GM12878 (cell line): ENCODE data around the gene PANX2. TPM values are rescaled to one million over a fixed set of nuclear protein-coding genes. Genes with fewer than 3 reads are reported as not detected.

Source experiments
- BACH1 ChIP-seq: fragments of 450-650 bp; IDR thresholded peaks from 2 replicates; pipeline ENCODE4 v1.6.1; 2017; ENCODE audit warnings: mild to moderate bottlenecking, borderline replicate concordance
- BCL11A ChIP-seq: IDR thresholded peaks from 2 replicates; pipeline ENCODE4 v1.6.1; 2011; ENCODE audit warnings: low read depth, low read length
- BHLHE40 ChIP-seq, 2 experiments: fragments of 450-650 bp in 1 of 2; IDR thresholded peaks; 2 replicates each; pipeline ENCODE4 v1.6.1; 2011 to 2017; ENCODE audit warnings: low read depth in 2 of 2, borderline replicate concordance in 1 of 2, improper control_type of control experiment in 1 of 2, low read length in 1 of 2, mild to moderate bottlenecking in 1 of 2
- CBX5 ChIP-seq: sonication (generic); IDR thresholded peaks from 2 replicates; pipeline ENCODE4 v1.6.1; 2016; ENCODE audit warnings: low read depth, moderate library complexity, mild to moderate bottlenecking, inconsistent platforms
- CHD1 ChIP-seq: IDR thresholded peaks from 2 replicates; pipeline ENCODE4 v1.6.1; 2012; ENCODE audit warnings: low read depth, low read length, improper control_type of control experiment
- CREM ChIP-seq: IDR thresholded peaks from 2 replicates; pipeline ENCODE4 v1.6.1; 2014; ENCODE audit warnings: antibody characterized with exemption, low read depth
- E2F4 ChIP-seq: IDR thresholded peaks from 2 replicates; pipeline ENCODE4 v1.6.1; 2012; ENCODE audit warnings: low read depth, low read length, improper control_type of control experiment
- EED ChIP-seq: sonication (generic); IDR thresholded peaks from 2 replicates; pipeline ENCODE4 v1.6.1; 2016; ENCODE audit warnings: antibody characterized with exemption, low read depth
- ELK1 ChIP-seq: IDR thresholded peaks from 2 replicates; pipeline ENCODE4 v1.6.1; 2012; ENCODE audit warnings: low read depth, low read length, improper control_type of control experiment
- IRF3 ChIP-seq: fragments of 450-650 bp; IDR thresholded peaks from 2 replicates; pipeline ENCODE4 v1.6.1; 2014; ENCODE audit warnings: mild to moderate bottlenecking
- MEF2B ChIP-seq: fragments of 450-650 bp; IDR thresholded peaks from 2 replicates; pipeline ENCODE4 v1.6.1; 2018; ENCODE audit warnings: mild to moderate bottlenecking, moderate library complexity; ENCODE audit not compliant: partially characterized antibody, poor library complexity, severe bottlenecking
- MTA3 ChIP-seq: IDR thresholded peaks from 2 replicates; pipeline ENCODE4 v1.6.1; 2012; ENCODE audit warnings: low read length, inconsistent platforms, borderline replicate concordance
- POU2F2 ChIP-seq: IDR thresholded peaks from 3 replicates; pipeline ENCODE4 v1.6.1; 2011; ENCODE audit warnings: low read depth, mild to moderate bottlenecking, low read length, borderline replicate concordance
- RCOR1 ChIP-seq: conservative IDR thresholded peaks from 2 replicates; pipeline ENCODE4 v1.6.1; 2012; ENCODE audit warnings: low read depth, low read length, improper control_type of control experiment
- RELB ChIP-seq: fragments of 450-650 bp; IDR thresholded peaks from 2 replicates; pipeline ENCODE4 v1.6.1; 2017; ENCODE audit warnings: low read depth, mild to moderate bottlenecking, moderate library complexity
- SREBF2 ChIP-seq: IDR thresholded peaks from 2 replicates; pipeline ENCODE4 v1.6.1; 2012; ENCODE audit warnings: mild to moderate bottlenecking, low read length
- STAT3 ChIP-seq: IDR thresholded peaks from 2 replicates; pipeline ENCODE4 v1.6.1; 2011; ENCODE audit warnings: low read depth, low read length, improper control_type of control experiment
- ZBED1 ChIP-seq: IDR thresholded peaks from 2 replicates; pipeline ENCODE4 v1.6.1; 2016; ENCODE audit warnings: borderline replicate concordance
- ZNF217 ChIP-seq: fragments of 450-650 bp; IDR thresholded peaks from 2 replicates; pipeline ENCODE4 v1.6.1; 2017; ENCODE audit warnings: antibody characterized with exemption, mild to moderate bottlenecking
- polyA plus RNA-seq, 11 experiments: library from polyadenylated mRNA; depleted of rRNA in 4 of 11; unstranded in 6 of 11; stranded (reverse) in 5 of 11; fragments of >200 nt; fragmentation: Nextera tagmentation in 4 of 11; fragmentation: Illumina TruSeq in 1 of 11; extraction: Ambion mirVana in 4 of 11; extraction: Trizol in 1 of 11; gene quantifications; 1 replicate in 1 of 11; 2 replicates in 10 of 11; pipeline versions ENCODE4 v1.2.1 to v1.2.3, GENCODE V29; 2011 to 2016; ENCODE audit warnings: inconsistent platforms in 2 of 11, missing spikeins in 2 of 11, low read depth in 1 of 11
- total RNA-seq, 4 experiments: library from RNA; depleted of rRNA in 3 of 4; stranded (reverse); fragments of >200 nt in 3 of 4; fragmentation: Illumina TruSeq in 1 of 4; extraction: Trizol in 1 of 4; gene quantifications; 2 replicates each; pipeline versions ENCODE4 v1.2.1 to v1.2.3, GENCODE V29; 2013 to 2021
- TF ChIP-seq, protein P1 (sequence below): fragments of 450-650 bp; IDR thresholded peaks from 2 replicates; pipeline ENCODE4 v1.6.1; 2018; ENCODE audit warnings: mild to moderate bottlenecking, low read depth, moderate library complexity; ENCODE audit not compliant: partially characterized antibody
- TF ChIP-seq, protein P2 (sequence below), 3 experiments: IDR thresholded peaks in 2 of 3; conservative IDR thresholded peaks in 1 of 3; 2 replicates each; pipeline ENCODE4 v1.5.1; 2011; ENCODE audit warnings: low read depth in 3 of 3, low read length in 3 of 3, mild to moderate bottlenecking in 3 of 3, control low read depth in 2 of 3, moderate library complexity in 2 of 3, inconsistent platforms in 1 of 3, mixed read lengths in 1 of 3; ENCODE audit not compliant: control insufficient read depth in 2 of 3, insufficient read depth in 1 of 3; ENCODE audit errors: extremely low read depth in 1 of 3

PANX2 gene
- total and polyA plus RNA-seq, 10 of the 15 experiments (the other 5 are each of a cell fraction or from before 2014, with no cell fraction given), result 0.04 to 0.44 (median 0.17) TPM; not detected in 5

GRCh38 chr22:50199829-50200460, 29.4 kb downstream of the PANX2 start (continued):
- TF ChIP-seq, protein P1, sequence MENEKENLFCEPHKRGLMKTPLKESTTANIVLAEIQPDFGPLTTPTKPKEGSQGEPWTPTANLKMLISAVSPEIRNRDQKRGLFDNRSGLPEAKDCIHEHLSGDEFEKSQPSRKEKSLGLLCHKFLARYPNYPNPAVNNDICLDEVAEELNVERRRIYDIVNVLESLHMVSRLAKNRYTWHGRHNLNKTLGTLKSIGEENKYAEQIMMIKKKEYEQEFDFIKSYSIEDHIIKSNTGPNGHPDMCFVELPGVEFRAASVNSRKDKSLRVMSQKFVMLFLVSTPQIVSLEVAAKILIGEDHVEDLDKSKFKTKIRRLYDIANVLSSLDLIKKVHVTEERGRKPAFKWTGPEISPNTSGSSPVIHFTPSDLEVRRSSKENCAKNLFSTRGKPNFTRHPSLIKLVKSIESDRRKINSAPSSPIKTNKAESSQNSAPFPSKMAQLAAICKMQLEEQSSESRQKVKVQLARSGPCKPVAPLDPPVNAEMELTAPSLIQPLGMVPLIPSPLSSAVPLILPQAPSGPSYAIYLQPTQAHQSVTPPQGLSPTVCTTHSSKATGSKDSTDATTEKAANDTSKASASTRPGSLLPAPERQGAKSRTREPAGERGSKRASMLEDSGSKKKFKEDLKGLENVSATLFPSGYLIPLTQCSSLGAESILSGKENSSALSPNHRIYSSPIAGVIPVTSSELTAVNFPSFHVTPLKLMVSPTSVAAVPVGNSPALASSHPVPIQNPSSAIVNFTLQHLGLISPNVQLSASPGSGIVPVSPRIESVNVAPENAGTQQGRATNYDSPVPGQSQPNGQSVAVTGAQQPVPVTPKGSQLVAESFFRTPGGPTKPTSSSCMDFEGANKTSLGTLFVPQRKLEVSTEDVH, result no peak
- 0 out of 2 replicates have a peak, but pooled peaks have one; percentile 3 for TF ChIP-seq BCL11A
- TF ChIP-seq CBX5, result no peak
- no peak for TF ChIP-seq STAT3
- TF ChIP-seq ELK1, result no peak
- no peak for TF ChIP-seq SREBF2
- TF ChIP-seq BHLHE40 (IDR thresholded peaks at IDR 0.05; ENCODE audit: borderline replicate concordance in 1 of 2, low read depth in 2 of 2, low read length in 1 of 2), result no peak
- TF ChIP-seq POU2F2, result peak; percentile 25; the same call in 1 of the 3 replicates
- TF ChIP-seq EED, result no peak
- TF ChIP-seq CREM, result no peak
- peak; percentile 73; the same call in 1 of the 2 replicates for TF ChIP-seq MTA3
- no peak for TF ChIP-seq MEF2B
- 0 out of 2 replicates have a peak, but pooled peaks have one; percentile 48 for TF ChIP-seq ZBED1
- TF ChIP-seq E2F4, result no peak
- TF ChIP-seq RCOR1, result no peak
- no peak for TF ChIP-seq CHD1
- TF ChIP-seq, protein P2, sequence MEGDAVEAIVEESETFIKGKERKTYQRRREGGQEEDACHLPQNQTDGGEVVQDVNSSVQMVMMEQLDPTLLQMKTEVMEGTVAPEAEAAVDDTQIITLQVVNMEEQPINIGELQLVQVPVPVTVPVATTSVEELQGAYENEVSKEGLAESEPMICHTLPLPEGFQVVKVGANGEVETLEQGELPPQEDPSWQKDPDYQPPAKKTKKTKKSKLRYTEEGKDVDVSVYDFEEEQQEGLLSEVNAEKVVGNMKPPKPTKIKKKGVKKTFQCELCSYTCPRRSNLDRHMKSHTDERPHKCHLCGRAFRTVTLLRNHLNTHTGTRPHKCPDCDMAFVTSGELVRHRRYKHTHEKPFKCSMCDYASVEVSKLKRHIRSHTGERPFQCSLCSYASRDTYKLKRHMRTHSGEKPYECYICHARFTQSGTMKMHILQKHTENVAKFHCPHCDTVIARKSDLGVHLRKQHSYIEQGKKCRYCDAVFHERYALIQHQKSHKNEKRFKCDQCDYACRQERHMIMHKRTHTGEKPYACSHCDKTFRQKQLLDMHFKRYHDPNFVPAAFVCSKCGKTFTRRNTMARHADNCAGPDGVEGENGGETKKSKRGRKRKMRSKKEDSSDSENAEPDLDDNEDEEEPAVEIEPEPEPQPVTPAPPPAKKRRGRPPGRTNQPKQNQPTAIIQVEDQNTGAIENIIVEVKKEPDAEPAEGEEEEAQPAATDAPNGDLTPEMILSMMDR (IDR thresholded peaks at IDR 0.05 in 2 of 3, conservative IDR thresholded peaks at IDR 0.05 in 1 of 3; ENCODE audit: control insufficient read depth in 2 of 3, extremely low read depth in 1 of 3, insufficient read depth in 1 of 3, low read depth in 3 of 3, low read length in 3 of 3), result no peak
- no peak for TF ChIP-seq BACH1
- TF ChIP-seq ZNF217, result no peak
- TF ChIP-seq RELB, result no peak
- TF ChIP-seq IRF3, result no peak
